ENCODE measurements around the gene CACNA1C.

DNA sequence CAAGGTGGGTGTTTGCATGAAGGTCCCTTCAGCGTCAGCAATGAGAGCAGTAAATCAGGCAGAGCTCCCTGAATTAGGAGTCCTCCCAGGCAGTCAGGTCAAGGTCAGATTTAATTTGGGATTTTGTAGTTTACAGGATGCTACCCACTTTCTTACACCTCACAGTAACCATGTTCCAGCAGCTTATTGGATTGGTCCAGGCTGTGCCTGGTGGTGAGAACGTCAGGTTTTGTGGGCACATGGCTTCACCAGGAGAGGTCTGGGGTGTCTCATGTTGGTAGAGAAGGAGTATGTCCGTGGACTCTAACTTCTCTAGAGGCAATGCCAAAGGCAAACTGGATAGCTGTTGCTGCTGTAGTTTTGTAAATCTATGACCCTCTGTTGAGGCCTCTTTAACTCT is 158.3 kb downstream of the CACNA1C start:
- TF ChIP-seq POLR2A (IDR thresholded peaks at IDR 0.05), result no peak
- TF ChIP-seq, protein P1, sequence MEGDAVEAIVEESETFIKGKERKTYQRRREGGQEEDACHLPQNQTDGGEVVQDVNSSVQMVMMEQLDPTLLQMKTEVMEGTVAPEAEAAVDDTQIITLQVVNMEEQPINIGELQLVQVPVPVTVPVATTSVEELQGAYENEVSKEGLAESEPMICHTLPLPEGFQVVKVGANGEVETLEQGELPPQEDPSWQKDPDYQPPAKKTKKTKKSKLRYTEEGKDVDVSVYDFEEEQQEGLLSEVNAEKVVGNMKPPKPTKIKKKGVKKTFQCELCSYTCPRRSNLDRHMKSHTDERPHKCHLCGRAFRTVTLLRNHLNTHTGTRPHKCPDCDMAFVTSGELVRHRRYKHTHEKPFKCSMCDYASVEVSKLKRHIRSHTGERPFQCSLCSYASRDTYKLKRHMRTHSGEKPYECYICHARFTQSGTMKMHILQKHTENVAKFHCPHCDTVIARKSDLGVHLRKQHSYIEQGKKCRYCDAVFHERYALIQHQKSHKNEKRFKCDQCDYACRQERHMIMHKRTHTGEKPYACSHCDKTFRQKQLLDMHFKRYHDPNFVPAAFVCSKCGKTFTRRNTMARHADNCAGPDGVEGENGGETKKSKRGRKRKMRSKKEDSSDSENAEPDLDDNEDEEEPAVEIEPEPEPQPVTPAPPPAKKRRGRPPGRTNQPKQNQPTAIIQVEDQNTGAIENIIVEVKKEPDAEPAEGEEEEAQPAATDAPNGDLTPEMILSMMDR (IDR thresholded peaks at IDR 0.05), result no peak
